Peyer's patch (tissue), 4 donors: ENCODE results near the gene BCAS3.

Experiments used
- POLR2A ChIP-seq, 2 donors: fragments of 450-650 bp; IDR thresholded peaks; one replicate each; pipeline ENCODE4 v1.5.1; 2017; ENCODE audit warnings: antibody characterized with exemption in 2 of 2, mild to moderate bottlenecking in 2 of 2, moderate library complexity in 2 of 2
- TF ChIP-seq, protein P1 (sequence below), 6 experiments: fragments of 450-650 bp in 4 of 6; fragments of 200-600 bp in 2 of 6; sonication (generic) in 1 of 6; IDR thresholded peaks; one replicate each; pipeline ENCODE4 v1.5.1; 2017 to 2019; ENCODE audit warnings: antibody characterized with exemption in 6 of 6, mild to moderate bottlenecking in 3 of 6, moderate library complexity in 1 of 6

DNA sequence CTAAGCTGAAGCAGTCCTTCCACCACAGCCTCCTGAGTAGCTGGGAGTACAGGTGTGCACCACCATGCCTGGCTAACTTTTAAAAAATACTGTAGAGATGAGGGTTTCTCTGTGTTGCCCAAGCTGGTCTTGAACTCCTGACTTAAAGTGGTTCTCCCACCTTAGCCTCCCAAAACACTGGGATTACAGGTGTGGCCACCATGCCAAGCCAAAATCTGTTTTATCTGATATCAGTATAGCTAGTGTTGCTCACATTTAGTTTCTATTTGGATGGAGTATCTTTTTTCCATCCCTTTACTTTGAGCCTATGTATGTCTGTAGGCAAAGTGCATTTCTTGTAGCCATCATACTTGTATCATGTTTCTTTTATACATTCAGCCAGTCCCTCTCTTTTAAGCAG lies 82.1 kb downstream of the BCAS3 start:
- TF ChIP-seq, protein P1, sequence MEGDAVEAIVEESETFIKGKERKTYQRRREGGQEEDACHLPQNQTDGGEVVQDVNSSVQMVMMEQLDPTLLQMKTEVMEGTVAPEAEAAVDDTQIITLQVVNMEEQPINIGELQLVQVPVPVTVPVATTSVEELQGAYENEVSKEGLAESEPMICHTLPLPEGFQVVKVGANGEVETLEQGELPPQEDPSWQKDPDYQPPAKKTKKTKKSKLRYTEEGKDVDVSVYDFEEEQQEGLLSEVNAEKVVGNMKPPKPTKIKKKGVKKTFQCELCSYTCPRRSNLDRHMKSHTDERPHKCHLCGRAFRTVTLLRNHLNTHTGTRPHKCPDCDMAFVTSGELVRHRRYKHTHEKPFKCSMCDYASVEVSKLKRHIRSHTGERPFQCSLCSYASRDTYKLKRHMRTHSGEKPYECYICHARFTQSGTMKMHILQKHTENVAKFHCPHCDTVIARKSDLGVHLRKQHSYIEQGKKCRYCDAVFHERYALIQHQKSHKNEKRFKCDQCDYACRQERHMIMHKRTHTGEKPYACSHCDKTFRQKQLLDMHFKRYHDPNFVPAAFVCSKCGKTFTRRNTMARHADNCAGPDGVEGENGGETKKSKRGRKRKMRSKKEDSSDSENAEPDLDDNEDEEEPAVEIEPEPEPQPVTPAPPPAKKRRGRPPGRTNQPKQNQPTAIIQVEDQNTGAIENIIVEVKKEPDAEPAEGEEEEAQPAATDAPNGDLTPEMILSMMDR (IDR thresholded peaks at IDR 0.05): no peak
- no peak for TF ChIP-seq POLR2A (IDR thresholded peaks at IDR 0.05)
